MM.1S (cell line): Measurements from ENCODE around the gene ZSCAN12.
A peak's percentile ranks its signal among the peaks of the same experiment; 100 is the strongest.
"Not testable (repeated sequence)": the region's sequence is repeated elsewhere in the genome, so short reads cannot be mapped to it uniquely, and the experiment has no call there.

Experiments
- DNase-seq: peaks from one replicate; pipeline ENCODE4 v3.0.0-alpha.2; 2015
- H2AFZ ChIP-seq: fragments of 300-600 bp; sonication (generic); 2 replicates; pipeline ENCODE4 v1.6.0; 2016; ENCODE audit warnings: antibody characterized with exemption, low read length
- H3F3A ChIP-seq: fragments of 300-600 bp; sonication (generic); 2 replicates; pipeline ENCODE4 v1.6.1; 2016; ENCODE audit warnings: mild to moderate bottlenecking, antibody characterized with exemption, low read length, moderate library complexity, mixed read lengths; ENCODE audit not compliant: insufficient read depth
- H3K27ac ChIP-seq: fragments of 300-600 bp; sonication (generic); 2 replicates; pipeline ENCODE4 v1.5.1; 2016; ENCODE audit warnings: mild to moderate bottlenecking, low read length
- H3K27me3 ChIP-seq: fragments of 300-600 bp; sonication (generic); replicated peaks from 2 replicates; pipeline ENCODE4 v1.6.0; 2016; ENCODE audit warnings: low read length; ENCODE audit not compliant: insufficient read depth
- H3K36me3 ChIP-seq: fragments of 300-600 bp; sonication (generic); replicated peaks from 2 replicates; pipeline ENCODE4 v1.6.1; 2016; ENCODE audit warnings: mild to moderate bottlenecking, low read length, mixed read lengths; ENCODE audit not compliant: insufficient read depth
- H3K4me1 ChIP-seq: fragments of 300-600 bp; sonication (generic); 2 replicates; pipeline ENCODE4 v1.6.1; 2016; ENCODE audit warnings: low read length, mixed read lengths
- H3K4me2 ChIP-seq: fragments of 300-600 bp; sonication (generic); 2 replicates; pipeline ENCODE4 v1.6.0; 2016; ENCODE audit warnings: low read depth, low read length
- H3K4me3 ChIP-seq: fragments of 300-600 bp; sonication (generic); 2 replicates; pipeline ENCODE4 v1.5.1; 2016; ENCODE audit warnings: low read length, mixed read lengths
- H3K79me2 ChIP-seq: fragments of 300-600 bp; sonication (generic); 2 replicates; pipeline ENCODE4 v1.6.1; 2016; ENCODE audit warnings: mixed run types, low read length, mixed read lengths
- H3K9ac ChIP-seq: fragments of 300-600 bp; sonication (generic); 2 replicates; pipeline ENCODE4 v1.6.1; 2016; ENCODE audit warnings: low read length, mixed read lengths
- H3K9me2 ChIP-seq: fragments of 300-600 bp; sonication (generic); replicated peaks from 2 replicates; pipeline ENCODE4 v1.6.1; 2016; ENCODE audit warnings: mild to moderate bottlenecking, low read length, mixed read lengths; ENCODE audit not compliant: insufficient read depth
- H3K9me3 ChIP-seq: fragments of 300-600 bp; sonication (generic); replicated peaks from 2 replicates; pipeline ENCODE4 v1.6.1; 2016; ENCODE audit warnings: mild to moderate bottlenecking, low read length, mixed read lengths; ENCODE audit not compliant: insufficient read depth
- H4K20me1 ChIP-seq: fragments of 300-600 bp; sonication (generic); 2 replicates; pipeline ENCODE4 v1.6.1; 2016; ENCODE audit warnings: mild to moderate bottlenecking, low read length, moderate library complexity, mixed read lengths; ENCODE audit not compliant: insufficient read depth
- EZH2 ChIP-seq: fragments of 300-600 bp; sonication (generic); optimal IDR thresholded peaks from 2 replicates; pipeline ENCODE3; 2017; ENCODE audit warnings: low read depth, mild to moderate bottlenecking, antibody characterized with exemption, low read length, mixed read lengths
- EZH2phosphoT487 ChIP-seq: fragments of 300-600 bp; sonication (generic); IDR thresholded peaks from 2 replicates; pipeline ENCODE4 v1.6.1; 2018; ENCODE audit warnings: antibody characterized with exemption, low read length
- TF ChIP-seq, protein P1 (sequence below): fragments of 300-600 bp; sonication (generic); IDR thresholded peaks from 2 replicates; pipeline ENCODE4 v1.5.1; 2016; ENCODE audit warnings: antibody characterized with exemption, low read length, mixed read lengths

The ZSCAN12 gene

DNA sequence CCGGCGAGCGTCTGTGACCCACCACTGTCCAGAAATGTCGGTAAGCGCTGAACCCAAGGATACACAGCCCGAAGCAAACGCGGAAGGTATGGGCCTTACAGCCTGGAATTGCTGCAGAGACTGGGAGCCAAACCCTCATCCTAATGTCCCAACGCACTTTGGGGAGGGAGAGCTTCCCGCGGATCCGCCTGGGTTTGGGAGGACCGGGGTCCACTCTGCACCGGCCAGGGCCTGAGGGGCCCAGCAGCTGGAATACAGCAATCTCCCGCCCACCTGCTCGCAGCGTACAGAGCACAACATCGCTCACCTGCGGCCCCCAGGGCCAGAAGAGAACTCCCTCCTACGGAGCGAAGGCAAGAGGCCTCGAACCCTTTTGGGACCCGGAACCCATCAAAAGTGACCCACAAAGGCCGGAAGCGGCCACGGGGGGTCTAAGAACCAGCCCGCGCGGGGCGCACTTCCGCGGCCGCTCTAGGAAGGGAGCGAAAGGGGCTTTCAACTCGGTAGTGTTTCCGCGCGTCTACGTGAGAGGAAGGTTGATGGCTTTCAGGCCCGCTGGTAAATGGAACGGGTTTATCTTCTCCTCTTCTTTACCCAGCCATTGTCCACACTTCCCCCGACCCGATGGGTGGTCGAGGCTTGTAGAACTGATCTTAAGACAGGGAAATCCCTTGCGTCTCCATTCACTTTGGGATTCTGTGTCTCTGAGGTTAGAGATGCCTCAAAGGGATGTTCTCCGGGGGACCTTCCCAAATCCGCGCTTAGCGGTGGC lies at the start of gene ZSCAN12:
TSS of gene ZSCAN12 (minus strand) at position 398 of the 772 bp plus-strand sequence. CDS start 1,342 bp downstream, outside the sequence.
- peak within 1 kb of the TSS; percentile 53; the same call in 1 of the 2 replicates for H3K27ac ChIP-seq
- H3K36me3 ChIP-seq, result no peaks in the 10 kb centered on the region
- peak within 1 kb of the TSS; percentile 95 for H3K4me3 ChIP-seq
- H3K79me2 ChIP-seq, result peaks cover 23% of the 10 kb centered on the region
- H2AFZ ChIP-seq, result peak within 1 kb of the TSS; percentile 99
- DNase-seq, result peak; percentile 93
- H3K4me1 ChIP-seq, result 0 out of 2 replicates have a peak, but pooled peaks cover 4% of the 10 kb centered on the region
- H3K9me2 ChIP-seq, result no peaks in the 10 kb centered on the region
- no peaks in the 10 kb centered on the region for H3K27me3 ChIP-seq
- peaks cover 3% of the 10 kb centered on the region; the same call in 1 of the 2 replicates for H3F3A ChIP-seq
- peak within 1 kb of the TSS; percentile 82 for H3K4me2 ChIP-seq
- no peak for TF ChIP-seq EZH2phosphoT487
- no peak for TF ChIP-seq EZH2
- TF ChIP-seq, protein P1, sequence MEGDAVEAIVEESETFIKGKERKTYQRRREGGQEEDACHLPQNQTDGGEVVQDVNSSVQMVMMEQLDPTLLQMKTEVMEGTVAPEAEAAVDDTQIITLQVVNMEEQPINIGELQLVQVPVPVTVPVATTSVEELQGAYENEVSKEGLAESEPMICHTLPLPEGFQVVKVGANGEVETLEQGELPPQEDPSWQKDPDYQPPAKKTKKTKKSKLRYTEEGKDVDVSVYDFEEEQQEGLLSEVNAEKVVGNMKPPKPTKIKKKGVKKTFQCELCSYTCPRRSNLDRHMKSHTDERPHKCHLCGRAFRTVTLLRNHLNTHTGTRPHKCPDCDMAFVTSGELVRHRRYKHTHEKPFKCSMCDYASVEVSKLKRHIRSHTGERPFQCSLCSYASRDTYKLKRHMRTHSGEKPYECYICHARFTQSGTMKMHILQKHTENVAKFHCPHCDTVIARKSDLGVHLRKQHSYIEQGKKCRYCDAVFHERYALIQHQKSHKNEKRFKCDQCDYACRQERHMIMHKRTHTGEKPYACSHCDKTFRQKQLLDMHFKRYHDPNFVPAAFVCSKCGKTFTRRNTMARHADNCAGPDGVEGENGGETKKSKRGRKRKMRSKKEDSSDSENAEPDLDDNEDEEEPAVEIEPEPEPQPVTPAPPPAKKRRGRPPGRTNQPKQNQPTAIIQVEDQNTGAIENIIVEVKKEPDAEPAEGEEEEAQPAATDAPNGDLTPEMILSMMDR, result peak; percentile 50
- no peaks in the 10 kb centered on the region for H4K20me1 ChIP-seq
- no peaks in the 10 kb centered on the region for H3K9me3 ChIP-seq
- peak within 1 kb of the TSS; percentile 83 for H3K9ac ChIP-seq

DNA sequence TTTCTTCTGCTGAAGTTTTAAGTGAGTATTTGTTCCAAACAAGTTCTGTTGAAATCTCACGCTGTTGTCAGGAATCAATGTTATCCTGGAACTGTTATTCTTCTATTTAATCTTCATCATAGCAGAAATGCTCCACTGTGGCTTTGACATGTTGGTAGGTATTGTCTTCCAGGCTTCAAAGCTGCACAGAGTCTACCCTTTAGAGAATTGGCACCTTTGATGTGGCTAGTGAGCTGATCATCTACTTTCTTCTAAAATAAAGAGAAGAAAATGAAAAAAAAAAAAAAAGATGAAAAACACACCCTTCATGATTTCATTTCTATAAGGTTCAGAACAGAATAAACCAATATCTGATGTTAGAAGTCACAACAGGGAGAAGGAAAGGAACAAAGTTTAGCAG lies 49.5 kb upstream of the ZSCAN12 start:
- Histone ChIP-seq H3K27ac (no peak overlapping the region), H3K79me2 (no peaks in the 10 kb centered on the region), H3K36me3 (no peaks in the 10 kb centered on the region), H3K9me2 (no peaks in the 10 kb centered on the region), H4K20me1 (no peaks in the 10 kb centered on the region), H3K4me3 (no peak overlapping the region), H3F3A (no peaks in the 10 kb centered on the region), H3K9me3 (no peaks in the 10 kb centered on the region), H2AFZ (no peak overlapping the region), H3K4me2 (no peak overlapping the region), H3K4me1 (no peaks in the 10 kb centered on the region), H3K9ac (no peak overlapping the region), H3K27me3 (no peaks in the 10 kb centered on the region)
- no peak for DNase-seq
- TF ChIP-seq EZH2phosphoT487 (no peak), EZH2 (no peak)
- TF ChIP-seq, protein P1, result no peak

DNA sequence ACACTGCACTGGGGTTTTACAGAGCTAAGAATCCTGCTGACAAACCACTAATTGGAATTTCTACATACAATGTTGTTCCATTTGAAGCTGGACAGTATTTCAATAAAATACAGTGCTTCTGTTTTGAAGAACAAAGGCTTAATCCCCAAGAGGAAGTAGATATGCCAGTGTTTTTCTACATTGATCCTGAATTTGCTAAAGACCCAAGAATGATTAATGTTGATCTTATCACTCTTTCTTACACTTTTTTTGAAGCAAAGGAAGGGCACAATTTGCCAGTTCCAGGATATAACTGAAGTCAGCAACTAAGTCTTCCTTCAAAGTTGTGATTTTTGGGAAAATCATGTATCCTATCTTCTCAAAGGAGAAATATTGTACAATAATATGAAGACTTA lies 48.0 kb upstream of the ZSCAN12 start:
- not testable (repeated sequence) for H3K9ac ChIP-seq

More for the DNA sequence above, 48.0 kb upstream of the ZSCAN12 start:
- not testable (repeated sequence) for H3K9me3 ChIP-seq, H3K27ac ChIP-seq, DNase-seq, H3K79me2 ChIP-seq, H3F3A ChIP-seq, H2AFZ ChIP-seq, H3K4me3 ChIP-seq, H3K4me2 ChIP-seq, H4K20me1 ChIP-seq, H3K9me2 ChIP-seq, H3K27me3 ChIP-seq, H3K36me3 ChIP-seq, H3K4me1 ChIP-seq
